HepG2 (cell line): Measurements from ENCODE around the gene SCAPER. TPM values are rescaled to one million over a fixed set of nuclear protein-coding genes. Genes with fewer than 3 reads are reported as not detected.

ENCODE experiments used
- ATAC-seq: fragments of 200-7000 bp; cut with Tn5 transposase; 3 replicates; pipeline ENCODE4 v1.9.1; 2020; ENCODE audit warnings: mild to moderate bottlenecking, moderate library complexity
- BruUV-seq: library from RNA; stranded (reverse); fragments of 400-500 nt; replicated peaks from 2 replicates; lab custom pipeline; 2021; lab: Mats Ljungman, UMichigan
- CTCF ChIA-PET: fragments of 300-600 bp; formaldehyde crosslinking; extraction: SDS; loops from one replicate; lab custom pipeline; 2021; ENCODE audit warnings: low total read pairs, inconsistent platforms, low intra/inter-chr PET ratio; lab: Yijun Ruan, JAX
- POLR2A ChIA-PET: fragments of 350-600 bp; sonication (Branson Sonifier 250); formaldehyde crosslinking; loops from one replicate; lab custom pipeline; 2020; ENCODE audit warnings: antibody characterized with exemption, inconsistent platforms; lab: Yijun Ruan, JAX
- DNase-seq: peaks from one replicate; pipeline ENCODE4 v3.0.0-alpha.2; 2015; ENCODE audit warnings: low spot score
- FAIRE-seq: peaks from 3 replicates; lab custom pipeline; 2011; peaks lifted over from hg19 to GRCh38; lab: Jason Lieb, UNC
- H2AFZ ChIP-seq: one replicate; pipeline ENCODE4 v1.6.1; 2011; ENCODE audit warnings: low read length, inconsistent platforms
- H3K27ac ChIP-seq: fragments of 300-600 bp; 3 replicates; pipeline ENCODE4 v1.8.0; 2011; ENCODE audit warnings: mixed run types, mild to moderate bottlenecking, mixed read lengths, low read length, inconsistent platforms; ENCODE audit not compliant: insufficient read depth; ENCODE audit errors: extremely low read length
- H3K27me3 ChIP-seq, 2 experiments: fragments of 200-600 bp in 1 of 2; 2 replicates in 1 of 2; 3 replicates in 1 of 2; pipeline versions ENCODE4 v1.6.0 to v1.8.0; 2011; ENCODE audit warnings: low read length in 2 of 2, mild to moderate bottlenecking in 2 of 2, moderate library complexity in 2 of 2, inconsistent platforms in 1 of 2; ENCODE audit not compliant: insufficient read depth in 2 of 2, control insufficient read depth in 1 of 2
- H3K36me3 ChIP-seq, 2 experiments: fragments of 200-600 bp in 1 of 2; replicated peaks in 1 of 2; 2 replicates in 1 of 2; 3 replicates in 1 of 2; pipeline versions ENCODE4 v1.5.1 to v1.8.0; 2011; ENCODE audit warnings: low read length in 2 of 2, inconsistent platforms in 1 of 2; ENCODE audit not compliant: insufficient read depth in 2 of 2, control insufficient read depth in 1 of 2
- H3K4me1 ChIP-seq: 2 replicates; pipeline ENCODE4 v1.5.1; 2012; ENCODE audit warnings: low read length, inconsistent platforms; ENCODE audit not compliant: insufficient read depth
- H3K4me2 ChIP-seq: 2 replicates; pipeline ENCODE4 v1.6.0; 2011; ENCODE audit warnings: low read depth, low read length, inconsistent platforms
- H3K4me3 ChIP-seq, 3 experiments: fragments of 200-600 bp in 1 of 3; sonication (generic), shearing (Covaris generic) in 1 of 3; replicated peaks in 1 of 3; 2 replicates each; pipeline ENCODE4 v1.5.1; 2011 to 2016; ENCODE audit warnings: low read length in 3 of 3, inconsistent platforms in 2 of 3, low read depth in 2 of 3, mild to moderate bottlenecking in 2 of 3, control low read depth in 1 of 3, mixed read lengths in 1 of 3; ENCODE audit not compliant: insufficient read depth in 1 of 3
- H3K79me2 ChIP-seq: one replicate; pipeline ENCODE4 v1.6.1; 2011; ENCODE audit warnings: low read length, inconsistent platforms; ENCODE audit not compliant: insufficient read depth
- H3K9ac ChIP-seq: 2 replicates; pipeline ENCODE4 v1.6.0; 2011; ENCODE audit warnings: mild to moderate bottlenecking, low read depth, low read length, inconsistent platforms; ENCODE audit not compliant: insufficient read depth
- H3K9me3 ChIP-seq: 2 replicates; pipeline ENCODE4 v1.5.1; 2012; ENCODE audit warnings: mild to moderate bottlenecking, low read length
- H4K20me1 ChIP-seq: 2 replicates; pipeline ENCODE4 v1.6.0; 2011; ENCODE audit warnings: inconsistent platforms, mild to moderate bottlenecking, low read length, moderate library complexity; ENCODE audit not compliant: insufficient read depth
- ATF4 ChIP-seq, 2 experiments: fragments of 450-650 bp in 1 of 2; sonication (generic) in 1 of 2; formaldehyde crosslinking; IDR thresholded peaks; 2 replicates each; pipeline versions ENCODE4 v1.5.0 to v1.8.0; 2020 to 2022; ENCODE audit warnings: mild to moderate bottlenecking in 1 of 2, missing genetic modification reagents in 1 of 2
- ETV5 ChIP-seq: IDR thresholded peaks from 2 replicates; pipeline ENCODE4 v1.6.1; 2018; ENCODE audit warnings: missing biosample characterization, missing genetic modification reagents, inconsistent platforms, borderline replicate concordance
- FOXK1 ChIP-seq: sonication (generic); formaldehyde crosslinking; IDR thresholded peaks from 2 replicates; pipeline ENCODE4 v1.4.0; 2020; ENCODE audit warnings: low read depth, missing genetic modification reagents, borderline replicate concordance
- LCORL ChIP-seq, 2 experiments: fragments of 450-650 bp in 1 of 2; sonication (generic) in 1 of 2; formaldehyde crosslinking in 1 of 2; IDR thresholded peaks; 2 replicates each; pipeline versions ENCODE4 v1.5.0 to v1.6.1; 2017 to 2020; ENCODE audit warnings: antibody characterized with exemption in 1 of 2, missing genetic modification reagents in 1 of 2
- MAFK ChIP-seq, 2 experiments: IDR thresholded peaks in 1 of 2; conservative IDR thresholded peaks in 1 of 2; 2 replicates each; pipeline ENCODE4 v1.6.1; 2011; ENCODE audit warnings: improper control_type of control experiment in 2 of 2, low read length in 2 of 2
- MIXL1 ChIP-seq: IDR thresholded peaks from 2 replicates; pipeline ENCODE4 v1.6.1; 2016
- NR2F2 ChIP-seq: IDR thresholded peaks from 2 replicates; pipeline ENCODE4 v1.6.1; 2012; ENCODE audit warnings: low read depth, inconsistent platforms, borderline replicate concordance
- SATB2 ChIP-seq: sonication (generic); formaldehyde crosslinking; IDR thresholded peaks from 2 replicates; pipeline ENCODE4 v1.5.0; 2020; ENCODE audit warnings: missing genetic modification reagents
- SP4 ChIP-seq: sonication (generic); formaldehyde crosslinking; IDR thresholded peaks from 2 replicates; pipeline ENCODE4 v1.8.1; 2023; ENCODE audit warnings: mild to moderate bottlenecking, missing genetic modification reagents
- TAF1 ChIP-seq: sonication (generic); formaldehyde crosslinking; IDR thresholded peaks from 2 replicates; pipeline ENCODE4 v1.4.0; 2020; ENCODE audit warnings: missing genetic modification reagents
- ZNF556 ChIP-seq: sonication (generic); formaldehyde crosslinking; IDR thresholded peaks from 2 replicates; pipeline ENCODE4 v1.4.0; 2020; ENCODE audit warnings: mild to moderate bottlenecking, missing genetic modification reagents, borderline replicate concordance
- ZNF569 ChIP-seq: sonication (generic); formaldehyde crosslinking; IDR thresholded peaks from 2 replicates; pipeline ENCODE4 v1.5.0; 2020; ENCODE audit warnings: mild to moderate bottlenecking, missing genetic modification reagents, moderate library complexity, borderline replicate concordance
- WGBS: methylation state at CpG from one replicate; pipeline ENCODE4 v1.1.6; 2017; ENCODE audit warnings: low lambda C conversion rate; 5-methylcytosine and 5-hydroxymethylcytosine counted together
- in situ Hi-C: cut with HindIII; loops from 2 replicates; pipeline ENCODE4 v1.10.0; 2017; ENCODE audit warnings: low pct_unique_long_range_greater_than_20kb; ENCODE audit not compliant: extremely low pct_ligation_motif_present
- intact Hi-C: fragments of 100-400 bp; cut with micrococcal nuclease; formaldehyde crosslinking; loops from one replicate; pipeline ENCODE4 v1.10.0; 2022; ENCODE audit not compliant: unreplicated experiment
- polyA plus RNA-seq, 8 experiments: library from polyadenylated mRNA; depleted of rRNA in 3 of 8; stranded (reverse) in 7 of 8; unstranded in 1 of 8; fragments of >200 nt; fragmentation: Illumina TruSeq in 4 of 8; extraction: Trizol in 4 of 8; gene quantifications; 2 replicates each; pipeline versions ENCODE4 v1.2.1 to v1.2.3, GENCODE V29; 2011 to 2016; ENCODE audit warnings: low read depth in 4 of 8, missing spikeins in 1 of 8, mixed read lengths in 1 of 8; ENCODE audit not compliant: insufficient read depth in 1 of 8
- total RNA-seq, 5 experiments: library from RNA; depleted of rRNA; stranded (reverse); fragments of >200 nt; fragmentation: Illumina TruSeq; extraction: Trizol; gene quantifications; 2 replicates each; pipeline ENCODE4 v1.2.3, GENCODE V29; 2016; ENCODE audit warnings: low read depth in 1 of 5
- TF ChIP-seq, protein P1 (sequence below): sonication (generic); formaldehyde crosslinking; IDR thresholded peaks from 2 replicates; pipeline ENCODE4 v1.4.0; 2020; ENCODE audit warnings: mild to moderate bottlenecking, missing genetic modification reagents
- TF ChIP-seq, protein P2 (sequence below): sonication (generic); formaldehyde crosslinking; IDR thresholded peaks from 2 replicates; pipeline ENCODE4 v1.8.1; 2023; ENCODE audit warnings: mild to moderate bottlenecking, missing genetic modification reagents
- TF ChIP-seq, protein P3 (sequence below): sonication (generic); formaldehyde crosslinking; IDR thresholded peaks from 2 replicates; pipeline ENCODE4 v1.4.0; 2020; ENCODE audit warnings: missing genetic modification reagents, borderline replicate concordance

SCAPER gene
- total and polyA plus RNA-seq, 2 of the 13 experiments (the other 11 are each of a cell fraction or from before 2014, with no cell fraction given), result 4.3 to 10.5 TPM

GRCh38 chr15:76336254-76337058 is 568.7 kb downstream of the SCAPER start, which contains the start of gene ISL2:
TSS of gene ISL2 (plus strand) at chr15:76336773. CDS start at chr15:76336884, 111 bp downstream.
- peak; percentile 89 for FAIRE-seq
- peak within 1 kb of the TSS; percentile 89 for H3K9ac ChIP-seq
- peaks cover 31% of the 10 kb centered on the region for H3K79me2 ChIP-seq
- CTCF ChIA-PET, result no interaction called here
- peaks cover 4 to 11% of the 10 kb centered on the region in 2 experiments; a peak in 2 of 5 replicates for H3K36me3 ChIP-seq
- POLR2A ChIA-PET, result interaction anchor here (0.6 to 5.5 kb wide), 22 partner anchors 9 to 1144 kb away, joined by 3 to 132 read pairs (median 4); partner anchors contain the start of gene ETFA
- DNase-seq, result peak; percentile 95
- H3K27ac ChIP-seq, result peak within 1 kb of the TSS; percentile 86
- BruUV-seq, result no TSS peak
- in situ Hi-C loops (no loop called here), intact Hi-C loops (loop anchor here (1.0 to 10.0 kb wide), 4 partner anchors 25 to 531 kb away; partner anchors contain the start of gene ETFA)
- H2AFZ ChIP-seq, result peak within 1 kb of the TSS; percentile 66
- WGBS, result 0% methylated on average over 33 of the region's 40 CpGs
- peak within 1 kb of the TSS; percentile 77 to 93 (median 93) for H3K4me3 ChIP-seq
- peak within 1 kb of the TSS; percentile 97 for H3K4me2 ChIP-seq
- H3K9me3 ChIP-seq, result no peaks in the 10 kb centered on the region
- H4K20me1 ChIP-seq, result peaks cover 8% of the 10 kb centered on the region; the same call in 1 of the 2 replicates
- ATAC-seq, result peak; percentile 73
- H3K4me1 ChIP-seq, result peaks cover 48% of the 10 kb centered on the region
- H3K27me3 ChIP-seq, result no peaks in the 10 kb centered on the region; a peak in 1 of 5 replicates
- TF ChIP-seq, protein P1, sequence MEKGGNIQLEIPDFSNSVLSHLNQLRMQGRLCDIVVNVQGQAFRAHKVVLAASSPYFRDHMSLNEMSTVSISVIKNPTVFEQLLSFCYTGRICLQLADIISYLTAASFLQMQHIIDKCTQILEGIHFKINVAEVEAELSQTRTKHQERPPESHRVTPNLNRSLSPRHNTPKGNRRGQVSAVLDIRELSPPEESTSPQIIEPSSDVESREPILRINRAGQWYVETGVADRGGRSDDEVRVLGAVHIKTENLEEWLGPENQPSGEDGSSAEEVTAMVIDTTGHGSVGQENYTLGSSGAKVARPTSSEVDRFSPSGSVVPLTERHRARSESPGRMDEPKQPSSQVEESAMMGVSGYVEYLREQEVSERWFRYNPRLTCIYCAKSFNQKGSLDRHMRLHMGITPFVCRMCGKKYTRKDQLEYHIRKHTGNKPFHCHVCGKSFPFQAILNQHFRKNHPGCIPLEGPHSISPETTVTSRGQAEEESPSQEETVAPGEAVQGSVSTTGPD (CRISPR knock-in tag), result peak; percentile 62; the same call in 1 of the 2 replicates
- TF ChIP-seq MIXL1 (CRISPR knock-in tag), result no peak
- no peak for TF ChIP-seq ZNF556
- no peak for TF ChIP-seq LCORL (IDR thresholded peaks at IDR 0.05)
- peak; percentile 79 for TF ChIP-seq LCORL (CRISPR knock-in tag; IDR thresholded peaks at IDR 0.05)
- peak in 1 of 2 experiments; percentile 99; a peak in 2 of 4 replicates for TF ChIP-seq ATF4 (CRISPR knock-in tag; IDR thresholded peaks at IDR 0.05)
- TF ChIP-seq SATB2 (CRISPR knock-in tag), result peak; percentile 47; the same call in 1 of the 2 replicates
- TF ChIP-seq SP4 (CRISPR knock-in tag), result 0 out of 2 replicates have a peak, but pooled peaks have one; percentile 24
- peak; percentile 88 for TF ChIP-seq TAF1 (CRISPR knock-in tag)
- TF ChIP-seq, protein P2, sequence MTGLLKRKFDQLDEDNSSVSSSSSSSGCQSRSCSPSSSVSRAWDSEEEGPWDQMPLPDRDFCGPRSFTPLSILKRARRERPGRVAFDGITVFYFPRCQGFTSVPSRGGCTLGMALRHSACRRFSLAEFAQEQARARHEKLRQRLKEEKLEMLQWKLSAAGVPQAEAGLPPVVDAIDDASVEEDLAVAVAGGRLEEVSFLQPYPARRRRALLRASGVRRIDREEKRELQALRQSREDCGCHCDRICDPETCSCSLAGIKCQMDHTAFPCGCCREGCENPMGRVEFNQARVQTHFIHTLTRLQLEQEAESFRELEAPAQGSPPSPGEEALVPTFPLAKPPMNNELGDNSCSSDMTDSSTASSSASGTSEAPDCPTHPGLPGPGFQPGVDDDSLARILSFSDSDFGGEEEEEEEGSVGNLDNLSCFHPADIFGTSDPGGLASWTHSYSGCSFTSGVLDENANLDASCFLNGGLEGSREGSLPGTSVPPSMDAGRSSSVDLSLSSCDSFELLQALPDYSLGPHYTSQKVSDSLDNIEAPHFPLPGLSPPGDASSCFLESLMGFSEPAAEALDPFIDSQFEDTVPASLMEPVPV (CRISPR knock-in tag), result peak; percentile 71; the same call in 1 of the 2 replicates
- TF ChIP-seq ZNF569, result no peak
- TF ChIP-seq, protein P3, sequence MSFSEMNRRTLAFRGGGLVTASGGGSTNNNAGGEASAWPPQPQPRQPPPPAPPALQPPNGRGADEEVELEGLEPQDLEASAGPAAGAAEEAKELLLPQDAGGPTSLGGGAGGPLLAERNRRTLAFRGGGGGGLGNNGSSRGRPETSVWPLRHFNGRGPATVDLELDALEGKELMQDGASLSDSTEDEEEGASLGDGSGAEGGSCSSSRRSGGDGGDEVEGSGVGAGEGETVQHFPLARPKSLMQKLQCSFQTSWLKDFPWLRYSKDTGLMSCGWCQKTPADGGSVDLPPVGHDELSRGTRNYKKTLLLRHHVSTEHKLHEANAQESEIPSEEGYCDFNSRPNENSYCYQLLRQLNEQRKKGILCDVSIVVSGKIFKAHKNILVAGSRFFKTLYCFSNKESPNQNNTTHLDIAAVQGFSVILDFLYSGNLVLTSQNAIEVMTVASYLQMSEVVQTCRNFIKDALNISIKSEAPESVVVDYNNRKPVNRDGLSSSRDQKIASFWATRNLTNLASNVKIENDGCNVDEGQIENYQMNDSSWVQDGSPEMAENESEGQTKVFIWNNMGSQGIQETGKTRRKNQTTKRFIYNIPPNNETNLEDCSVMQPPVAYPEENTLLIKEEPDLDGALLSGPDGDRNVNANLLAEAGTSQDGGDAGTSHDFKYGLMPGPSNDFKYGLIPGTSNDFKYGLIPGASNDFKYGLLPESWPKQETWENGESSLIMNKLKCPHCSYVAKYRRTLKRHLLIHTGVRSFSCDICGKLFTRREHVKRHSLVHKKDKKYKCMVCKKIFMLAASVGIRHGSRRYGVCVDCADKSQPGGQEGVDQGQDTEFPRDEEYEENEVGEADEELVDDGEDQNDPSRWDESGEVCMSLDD, result peak; percentile 97
- TF ChIP-seq FOXK1 (CRISPR knock-in tag), result peak; percentile 49; the same call in 1 of the 2 replicates
- TF ChIP-seq MAFK (conservative IDR thresholded peaks at IDR 0.05 in 1 of 2, IDR thresholded peaks at IDR 0.05 in 1 of 2; ENCODE audit: low read length in 2 of 2), result no peak
- no peak for TF ChIP-seq NR2F2
- peak; percentile 9; the same call in 1 of the 2 replicates for TF ChIP-seq ETV5
